Measurements from ENCODE around the gene IRF9. TPM values are rescaled to one million over a fixed set of nuclear protein-coding genes. Genes with fewer than 3 reads are reported as not detected.
A peak's percentile ranks its signal among the peaks of the same experiment; 100 is the strongest.

Gene IRF9
- polyA plus RNA-seq, 1 donor from 2014 or later, result 136 TPM

DNA sequence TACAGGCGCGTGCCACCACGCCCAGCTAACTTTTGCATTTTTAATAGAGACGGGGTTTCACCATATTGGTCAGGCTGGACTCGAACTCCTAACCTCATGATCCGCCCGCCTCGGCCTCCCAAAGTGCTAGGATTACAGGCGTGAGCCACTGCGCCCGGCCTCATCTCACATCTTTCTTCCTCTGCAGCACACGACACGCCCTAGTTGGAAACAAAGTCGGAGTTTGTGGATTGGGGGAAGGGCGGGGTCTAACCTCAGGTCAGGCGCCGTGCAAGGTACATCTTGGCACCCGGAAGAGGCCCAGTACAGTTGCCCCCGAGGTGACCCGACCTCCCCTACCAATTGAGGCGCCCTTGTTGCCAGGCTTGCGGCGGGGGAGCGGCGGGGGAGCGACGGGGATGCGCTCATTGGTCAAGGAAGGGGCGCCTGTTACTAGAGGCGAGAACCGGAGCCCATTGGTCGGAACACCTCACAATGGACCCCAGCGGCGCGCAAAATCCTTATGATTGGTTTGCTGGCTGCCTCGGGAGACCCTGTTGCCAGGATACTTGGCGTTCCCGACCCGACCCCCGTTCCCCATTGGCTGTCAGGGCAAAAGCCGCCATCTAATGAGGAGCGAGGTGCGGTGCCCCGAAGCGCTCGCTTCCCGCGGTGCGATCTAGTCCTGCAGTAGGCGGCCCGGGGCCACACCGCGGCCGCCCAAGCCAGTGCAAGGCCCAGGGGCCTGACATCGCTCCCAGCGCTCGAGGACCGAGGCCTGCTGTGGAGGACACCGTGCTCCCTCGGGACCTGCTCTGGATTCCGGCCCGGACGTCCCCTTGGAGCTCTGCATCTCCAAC is 10.6 kb downstream of the IRF9 start, which contains the start of gene REC8:
Gene REC8 (plus strand): TSS at position 659 of the 839 bp plus-strand sequence. CDS start 473 bp downstream, outside the sequence.
- Mint-ChIP-seq H3K4me1 (peaks cover 11 to 18% (median 16%) of the 10 kb centered on the region in 3 donors), H3K9me3 (no peaks in the 10 kb centered on the region), H3K27ac (peak within 1 kb of the TSS; percentile 87 to 94 (median 89)), H3K27me3 (no peaks in the 10 kb centered on the region), H3K36me3 (peaks cover 8% of the 10 kb centered on the region), H3K4me3 (peak within 1 kb of the TSS; percentile 84 to 98 (median 94))

GRCh38 chr14:24172261-24172860 is 11.3 kb downstream of the IRF9 start:
- peaks cover 6% of the 10 kb centered on the region for H3K36me3 Mint-ChIP-seq
- H3K4me1 Mint-ChIP-seq, result peaks cover 11 to 17% (median 16%) of the 10 kb centered on the region in 3 donors
- H3K27ac Mint-ChIP-seq, result peak overlapping the region in 2 of 3 donors; percentile 81 to 87

GRCh38 chr14:24172871-24173281 is 11.8 kb downstream of the IRF9 start:
- Mint-ChIP-seq H3K27ac (peak overlapping the region in 2 of 3 donors; percentile 70 to 89), H3K27me3 (no peaks in the 10 kb centered on the region), H3K4me3 (peak overlapping the region in 3 of 4 donors; percentile 55 to 95 (median 60)), H3K9me3 (no peaks in the 10 kb centered on the region), H3K4me1 (peaks cover 11 to 14% (median 12%) of the 10 kb centered on the region in 3 donors), H3K36me3 (peaks cover 6% of the 10 kb centered on the region)

More at GRCh38 chr14:24172261-24172860, 11.3 kb downstream of the IRF9 start:
- no peaks in the 10 kb centered on the region for H3K27me3 Mint-ChIP-seq
- H3K9me3 Mint-ChIP-seq, result no peaks in the 10 kb centered on the region
- peak overlapping the region; percentile 84 to 98 (median 94) for H3K4me3 Mint-ChIP-seq

GRCh38 chr14:24176599-24176998 is 15.5 kb downstream of the IRF9 start:
- Mint-ChIP-seq H3K27me3 (no peaks in the 10 kb centered on the region), H3K27ac (no peak overlapping the region), H3K36me3 (peaks cover 4% of the 10 kb centered on the region), H3K9me3 (no peaks in the 10 kb centered on the region), H3K4me1 (peaks cover under 1 to 8% (median 4%) of the 10 kb centered on the region in 3 donors), H3K4me3 (no peak overlapping the region)

DNA sequence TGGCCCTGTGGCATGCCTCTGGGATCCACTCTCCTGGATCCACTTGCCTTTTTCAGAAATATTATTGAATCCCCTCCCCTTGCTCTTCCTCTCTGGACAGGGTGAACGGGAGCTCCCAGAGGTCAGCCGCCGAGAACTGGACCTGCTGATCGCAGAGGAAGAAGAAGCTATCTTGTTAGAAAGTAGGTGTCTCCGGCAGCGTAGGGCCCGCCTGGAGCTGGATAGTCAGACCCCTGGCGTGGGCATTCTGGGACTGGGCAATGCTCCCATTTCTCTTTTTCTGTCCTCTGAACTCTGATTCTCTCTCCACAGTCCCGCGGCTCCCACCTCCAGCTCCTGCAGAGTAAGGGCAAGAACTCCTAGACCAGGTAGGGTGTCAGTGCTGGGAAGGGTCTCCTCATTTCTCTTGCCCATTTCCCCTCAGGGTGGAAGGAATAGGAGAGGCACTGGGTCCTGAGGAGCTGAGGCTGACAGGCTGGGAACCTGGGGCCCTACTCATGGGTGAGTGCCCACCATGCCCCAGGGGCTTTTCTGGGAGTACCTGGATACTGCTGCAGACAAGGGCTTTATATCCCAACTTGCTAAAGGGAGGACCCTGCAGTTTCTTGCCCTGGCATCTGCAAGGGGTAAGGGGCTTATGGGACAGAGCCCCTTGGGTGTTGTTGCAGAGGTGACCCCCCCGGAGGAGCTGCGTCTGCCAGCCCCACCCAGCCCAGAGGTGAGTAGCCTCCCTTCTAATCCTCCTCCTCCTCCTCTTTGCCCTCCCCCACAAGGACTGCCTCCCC is 16.2 kb downstream of the IRF9 start:
- no peaks in the 10 kb centered on the region for H3K9me3 Mint-ChIP-seq
- peaks cover 4% of the 10 kb centered on the region for H3K36me3 Mint-ChIP-seq

GRCh38 chr14:24177891-24178290 is 16.8 kb downstream of the IRF9 start:
- Mint-ChIP-seq H3K4me3 (no peak overlapping the region), H3K4me1 (no peaks in the 10 kb centered on the region), H3K9me3 (no peaks in the 10 kb centered on the region), H3K27ac (no peak overlapping the region), H3K36me3 (peaks cover 4% of the 10 kb centered on the region), H3K27me3 (no peaks in the 10 kb centered on the region)

More for the DNA sequence above, 16.2 kb downstream of the IRF9 start:
- peaks cover 0 to 3% (median 1%) of the 10 kb centered on the region in 3 donors for H3K4me1 Mint-ChIP-seq
- H3K4me3 Mint-ChIP-seq, result no peak overlapping the region
- no peaks in the 10 kb centered on the region for H3K27me3 Mint-ChIP-seq
- peak overlapping the region in 1 of 3 donors; percentile 16 for H3K27ac Mint-ChIP-seq

DNA sequence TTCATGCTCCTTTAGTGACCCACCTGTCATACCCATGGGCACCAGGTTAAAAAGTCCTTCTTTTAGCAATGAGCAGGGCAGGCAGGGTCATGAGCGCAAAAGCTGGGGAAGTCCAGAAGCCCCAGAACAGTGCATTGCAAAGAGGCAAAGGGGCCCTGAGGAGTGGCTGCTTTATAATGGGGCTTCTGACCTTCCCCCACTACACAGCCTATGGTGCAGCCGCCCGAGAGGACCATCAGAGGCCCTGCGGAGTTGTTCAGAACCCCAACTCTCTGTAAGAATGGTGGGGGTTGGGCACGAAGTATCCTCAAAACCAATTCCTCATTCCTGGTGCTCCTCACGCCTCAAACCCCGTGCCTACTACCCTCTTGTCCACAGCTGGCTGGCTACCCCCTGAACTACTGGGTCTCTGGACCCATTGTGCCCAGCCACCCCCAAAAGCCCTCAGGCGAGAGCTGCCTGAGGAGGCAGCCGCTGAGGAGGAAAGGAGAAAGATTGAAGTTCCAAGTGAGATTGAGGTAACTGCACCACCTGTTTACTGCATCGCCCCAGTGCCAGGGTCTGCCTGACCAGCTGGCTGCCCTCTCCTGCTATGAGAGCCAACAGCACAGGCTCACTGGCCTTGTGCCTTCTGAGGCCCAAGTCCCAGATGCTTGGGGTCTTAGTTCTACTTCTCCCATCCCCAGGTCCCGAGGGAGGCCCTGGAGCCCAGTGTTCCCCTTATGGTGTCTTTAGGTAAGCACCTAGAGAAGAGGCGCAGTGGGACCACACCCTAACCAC is 17.5 kb downstream of the IRF9 start:
- Mint-ChIP-seq H3K4me1 (no peaks in the 10 kb centered on the region), H3K27me3 (no peaks in the 10 kb centered on the region), H3K9me3 (no peaks in the 10 kb centered on the region), H3K27ac (peak overlapping the region; percentile 22 to 72 (median 24)), H3K36me3 (peaks cover 2% of the 10 kb centered on the region), H3K4me3 (no peak overlapping the region)

GRCh38 chr14:24179294-24179960 is 18.4 kb downstream of the IRF9 start:
- Mint-ChIP-seq H3K9me3 (no peaks in the 10 kb centered on the region), H3K4me1 (no peaks in the 10 kb centered on the region), H3K4me3 (peak overlapping the region in 1 of 4 donors; percentile 34), H3K36me3 (peaks cover 1% of the 10 kb centered on the region), H3K27me3 (no peaks in the 10 kb centered on the region), H3K27ac (peak overlapping the region in 2 of 3 donors; percentile 22 to 80)

- peak overlapping the region in 2 of 3 donors; percentile 28 to 80 for H3K27ac Mint-ChIP-seq
- no peaks in the 10 kb centered on the region for H3K27me3 Mint-ChIP-seq
- peaks cover 1% of the 10 kb centered on the region for H3K36me3 Mint-ChIP-seq
- H3K4me1 Mint-ChIP-seq, result no peaks in the 10 kb centered on the region
- H3K4me3 Mint-ChIP-seq, result peak overlapping the region in 1 of 4 donors; percentile 35
- no peaks in the 10 kb centered on the region for H3K9me3 Mint-ChIP-seq
These were observed 19.1 kb downstream of the IRF9 start for GRCh38 chr14:24179961-24180796.

- no peak overlapping the region for H3K4me3 Mint-ChIP-seq
- H3K9me3 Mint-ChIP-seq, result no peaks in the 10 kb centered on the region
- peaks cover 3% of the 10 kb centered on the region for H3K36me3 Mint-ChIP-seq
- peak overlapping the region in 1 of 3 donors; percentile 80 for H3K27ac Mint-ChIP-seq
- no peaks in the 10 kb centered on the region for H3K4me1 Mint-ChIP-seq
- H3K27me3 Mint-ChIP-seq, result no peaks in the 10 kb centered on the region
These were observed 20.5 kb downstream of the IRF9 start for GRCh38 chr14:24181371-24182077.

DNA sequence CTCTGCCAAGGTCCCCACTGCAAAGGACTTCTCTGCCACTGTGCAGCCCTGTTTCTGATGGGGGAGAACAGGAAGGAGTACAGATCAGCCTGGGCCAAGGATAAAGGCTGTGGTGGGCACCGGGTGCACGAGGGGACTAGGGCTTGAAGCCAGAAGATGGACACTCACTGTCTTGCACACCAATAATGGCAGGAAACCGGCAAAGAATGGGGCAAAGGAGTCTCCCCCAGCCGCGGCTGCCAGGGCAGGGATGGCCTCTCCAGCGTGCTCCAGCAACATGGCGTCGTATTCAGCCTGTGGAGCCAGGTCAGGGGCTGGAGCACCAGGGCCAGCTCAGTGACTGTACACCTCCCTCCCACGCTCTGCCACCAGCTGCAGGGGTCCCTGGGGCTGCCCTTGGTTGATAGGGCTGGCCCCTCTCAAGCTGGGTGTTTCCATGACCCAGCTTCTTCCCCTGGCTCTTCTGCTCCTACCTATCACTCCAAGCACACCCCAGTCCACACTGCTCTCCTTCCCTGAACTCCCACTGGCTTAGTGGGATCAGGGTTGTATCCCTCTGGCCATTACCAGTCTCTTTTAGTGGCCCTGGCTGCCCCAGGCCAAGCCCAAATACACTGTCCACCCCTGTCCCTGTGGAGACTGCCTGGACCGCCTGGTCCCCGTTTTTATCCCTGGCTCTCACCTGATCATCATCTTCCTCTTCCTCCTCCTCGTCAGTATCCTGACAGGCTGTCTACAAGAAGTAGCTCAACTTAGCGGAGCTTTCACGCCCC is 21.2 kb downstream of the IRF9 start:
- Mint-ChIP-seq H3K4me1 (peaks cover 0 to 3% (median 0%) of the 10 kb centered on the region in 3 donors), H3K27ac (peak overlapping the region in 2 of 3 donors; percentile 16 to 67), H3K36me3 (peaks cover 1% of the 10 kb centered on the region), H3K4me3 (no peak overlapping the region), H3K9me3 (no peaks in the 10 kb centered on the region), H3K27me3 (no peaks in the 10 kb centered on the region)

- peaks cover 1% of the 10 kb centered on the region for H3K36me3 Mint-ChIP-seq
- no peaks in the 10 kb centered on the region for H3K9me3 Mint-ChIP-seq
- no peaks in the 10 kb centered on the region for H3K27me3 Mint-ChIP-seq
- peaks cover 0 to 9% (median 4%) of the 10 kb centered on the region in 3 donors for H3K4me1 Mint-ChIP-seq
- no peak overlapping the region for H3K4me3 Mint-ChIP-seq
- H3K27ac Mint-ChIP-seq, result peak overlapping the region in 2 of 3 donors; percentile 39 to 45
These were observed 22.0 kb downstream of the IRF9 start for GRCh38 chr14:24183014-24183481.

All from IgD-negative memory B cell (primary cell).